ENCODE measurements around the gene KLF16. TPM values are rescaled to one million over a fixed set of nuclear protein-coding genes. Genes with fewer than 3 reads are reported as not detected.

The KLF16 gene
- total and polyA plus RNA-seq, 10 of the 15 experiments (the other 5 are each of a cell fraction or from before 2014, with no cell fraction given) = 0.03 to 41.2 (median 2.6) TPM

DNA sequence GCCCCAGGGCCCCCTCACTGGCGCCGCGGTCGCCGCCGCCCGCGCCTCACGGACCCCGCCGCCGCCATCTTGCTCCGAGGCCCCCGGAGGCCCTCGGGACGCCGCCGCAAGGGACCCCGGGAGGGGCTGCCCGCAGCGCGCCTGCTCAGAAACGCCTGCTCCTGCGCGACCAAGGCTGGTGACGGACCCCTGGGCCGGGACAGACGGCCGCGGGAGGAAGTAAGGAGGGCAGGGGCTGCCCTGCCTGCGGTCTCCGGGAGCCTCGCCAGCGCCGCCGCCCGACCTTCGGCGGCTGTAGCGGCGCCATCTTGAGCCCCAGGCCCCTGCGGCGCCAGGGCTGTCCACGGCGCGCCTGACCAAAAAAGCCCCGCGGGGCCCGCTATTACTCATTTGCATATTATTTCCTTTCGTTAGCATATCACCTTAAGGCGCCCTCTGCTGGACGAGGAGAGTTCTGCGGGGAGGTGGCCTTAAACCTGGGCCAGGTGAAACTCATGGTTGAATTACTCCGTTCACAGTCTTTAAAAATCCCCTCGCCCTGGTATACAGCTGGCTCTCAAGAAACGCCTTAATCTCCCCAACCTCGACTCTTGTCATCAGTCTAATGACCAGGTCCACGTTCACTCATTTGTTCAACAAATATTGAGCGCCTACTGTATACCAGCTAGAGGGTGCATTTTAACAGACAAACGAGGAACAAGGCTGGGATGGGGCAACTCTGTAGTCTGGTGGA lies 14.8 kb downstream of the KLF16 start, which contains the start of gene REXO1 (continued):
- TF ChIP-seq, protein P1, sequence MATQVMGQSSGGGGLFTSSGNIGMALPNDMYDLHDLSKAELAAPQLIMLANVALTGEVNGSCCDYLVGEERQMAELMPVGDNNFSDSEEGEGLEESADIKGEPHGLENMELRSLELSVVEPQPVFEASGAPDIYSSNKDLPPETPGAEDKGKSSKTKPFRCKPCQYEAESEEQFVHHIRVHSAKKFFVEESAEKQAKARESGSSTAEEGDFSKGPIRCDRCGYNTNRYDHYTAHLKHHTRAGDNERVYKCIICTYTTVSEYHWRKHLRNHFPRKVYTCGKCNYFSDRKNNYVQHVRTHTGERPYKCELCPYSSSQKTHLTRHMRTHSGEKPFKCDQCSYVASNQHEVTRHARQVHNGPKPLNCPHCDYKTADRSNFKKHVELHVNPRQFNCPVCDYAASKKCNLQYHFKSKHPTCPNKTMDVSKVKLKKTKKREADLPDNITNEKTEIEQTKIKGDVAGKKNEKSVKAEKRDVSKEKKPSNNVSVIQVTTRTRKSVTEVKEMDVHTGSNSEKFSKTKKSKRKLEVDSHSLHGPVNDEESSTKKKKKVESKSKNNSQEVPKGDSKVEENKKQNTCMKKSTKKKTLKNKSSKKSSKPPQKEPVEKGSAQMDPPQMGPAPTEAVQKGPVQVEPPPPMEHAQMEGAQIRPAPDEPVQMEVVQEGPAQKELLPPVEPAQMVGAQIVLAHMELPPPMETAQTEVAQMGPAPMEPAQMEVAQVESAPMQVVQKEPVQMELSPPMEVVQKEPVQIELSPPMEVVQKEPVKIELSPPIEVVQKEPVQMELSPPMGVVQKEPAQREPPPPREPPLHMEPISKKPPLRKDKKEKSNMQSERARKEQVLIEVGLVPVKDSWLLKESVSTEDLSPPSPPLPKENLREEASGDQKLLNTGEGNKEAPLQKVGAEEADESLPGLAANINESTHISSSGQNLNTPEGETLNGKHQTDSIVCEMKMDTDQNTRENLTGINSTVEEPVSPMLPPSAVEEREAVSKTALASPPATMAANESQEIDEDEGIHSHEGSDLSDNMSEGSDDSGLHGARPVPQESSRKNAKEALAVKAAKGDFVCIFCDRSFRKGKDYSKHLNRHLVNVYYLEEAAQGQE (IDR thresholded peaks at IDR 0.05; ENCODE audit: low read depth, low read length) = no peak
- no peak for TF ChIP-seq RFX5 (IDR thresholded peaks at IDR 0.05; ENCODE audit: low read depth, low read length)
- no peak for TF ChIP-seq SREBF2 (IDR thresholded peaks at IDR 0.05; ENCODE audit: low read length)
- no peak for TF ChIP-seq JUND (IDR thresholded peaks at IDR 0.05; ENCODE audit: low read depth, low read length)
- TF ChIP-seq NFYA (IDR thresholded peaks at IDR 0.05; ENCODE audit: borderline replicate concordance, low read depth, low read length) = no peak
- no peak for TF ChIP-seq ZNF274 (IDR thresholded peaks at IDR 0.05; ENCODE audit: insufficient read depth, insufficient read length)
- peak; percentile 93 for TF ChIP-seq STAT1 (conservative IDR thresholded peaks at IDR 0.05)
- TF ChIP-seq, protein P2, sequence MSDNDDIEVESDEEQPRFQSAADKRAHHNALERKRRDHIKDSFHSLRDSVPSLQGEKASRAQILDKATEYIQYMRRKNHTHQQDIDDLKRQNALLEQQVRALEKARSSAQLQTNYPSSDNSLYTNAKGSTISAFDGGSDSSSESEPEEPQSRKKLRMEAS (IDR thresholded peaks at IDR 0.05; ENCODE audit: low read depth, low read length) = no peak; the same call in 1 of the 2 replicates
- TF ChIP-seq, protein P3, sequence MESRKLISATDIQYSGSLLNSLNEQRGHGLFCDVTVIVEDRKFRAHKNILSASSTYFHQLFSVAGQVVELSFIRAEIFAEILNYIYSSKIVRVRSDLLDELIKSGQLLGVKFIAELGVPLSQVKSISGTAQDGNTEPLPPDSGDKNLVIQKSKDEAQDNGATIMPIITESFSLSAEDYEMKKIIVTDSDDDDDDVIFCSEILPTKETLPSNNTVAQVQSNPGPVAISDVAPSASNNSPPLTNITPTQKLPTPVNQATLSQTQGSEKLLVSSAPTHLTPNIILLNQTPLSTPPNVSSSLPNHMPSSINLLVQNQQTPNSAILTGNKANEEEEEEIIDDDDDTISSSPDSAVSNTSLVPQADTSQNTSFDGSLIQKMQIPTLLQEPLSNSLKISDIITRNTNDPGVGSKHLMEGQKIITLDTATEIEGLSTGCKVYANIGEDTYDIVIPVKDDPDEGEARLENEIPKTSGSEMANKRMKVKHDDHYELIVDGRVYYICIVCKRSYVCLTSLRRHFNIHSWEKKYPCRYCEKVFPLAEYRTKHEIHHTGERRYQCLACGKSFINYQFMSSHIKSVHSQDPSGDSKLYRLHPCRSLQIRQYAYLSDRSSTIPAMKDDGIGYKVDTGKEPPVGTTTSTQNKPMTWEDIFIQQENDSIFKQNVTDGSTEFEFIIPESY (IDR thresholded peaks at IDR 0.05) = peak; percentile 89
- no peak for TF ChIP-seq EED (IDR thresholded peaks at IDR 0.05; ENCODE audit: low read depth)
- no peak for TF ChIP-seq SMAD1 (IDR thresholded peaks at IDR 0.05; ENCODE audit: low read depth, partially characterized antibody)
- peak; percentile 53; the same call in 1 of the 2 replicates for TF ChIP-seq RUNX3 (IDR thresholded peaks at IDR 0.05; ENCODE audit: low read length)
- peak; percentile 96 for TF ChIP-seq MYB (IDR thresholded peaks at IDR 0.05; ENCODE audit: borderline replicate concordance, low read depth, low read length)
- TF ChIP-seq BMI1 (IDR thresholded peaks at IDR 0.05; ENCODE audit: borderline replicate concordance) = no peak
- TF ChIP-seq, protein P4, sequence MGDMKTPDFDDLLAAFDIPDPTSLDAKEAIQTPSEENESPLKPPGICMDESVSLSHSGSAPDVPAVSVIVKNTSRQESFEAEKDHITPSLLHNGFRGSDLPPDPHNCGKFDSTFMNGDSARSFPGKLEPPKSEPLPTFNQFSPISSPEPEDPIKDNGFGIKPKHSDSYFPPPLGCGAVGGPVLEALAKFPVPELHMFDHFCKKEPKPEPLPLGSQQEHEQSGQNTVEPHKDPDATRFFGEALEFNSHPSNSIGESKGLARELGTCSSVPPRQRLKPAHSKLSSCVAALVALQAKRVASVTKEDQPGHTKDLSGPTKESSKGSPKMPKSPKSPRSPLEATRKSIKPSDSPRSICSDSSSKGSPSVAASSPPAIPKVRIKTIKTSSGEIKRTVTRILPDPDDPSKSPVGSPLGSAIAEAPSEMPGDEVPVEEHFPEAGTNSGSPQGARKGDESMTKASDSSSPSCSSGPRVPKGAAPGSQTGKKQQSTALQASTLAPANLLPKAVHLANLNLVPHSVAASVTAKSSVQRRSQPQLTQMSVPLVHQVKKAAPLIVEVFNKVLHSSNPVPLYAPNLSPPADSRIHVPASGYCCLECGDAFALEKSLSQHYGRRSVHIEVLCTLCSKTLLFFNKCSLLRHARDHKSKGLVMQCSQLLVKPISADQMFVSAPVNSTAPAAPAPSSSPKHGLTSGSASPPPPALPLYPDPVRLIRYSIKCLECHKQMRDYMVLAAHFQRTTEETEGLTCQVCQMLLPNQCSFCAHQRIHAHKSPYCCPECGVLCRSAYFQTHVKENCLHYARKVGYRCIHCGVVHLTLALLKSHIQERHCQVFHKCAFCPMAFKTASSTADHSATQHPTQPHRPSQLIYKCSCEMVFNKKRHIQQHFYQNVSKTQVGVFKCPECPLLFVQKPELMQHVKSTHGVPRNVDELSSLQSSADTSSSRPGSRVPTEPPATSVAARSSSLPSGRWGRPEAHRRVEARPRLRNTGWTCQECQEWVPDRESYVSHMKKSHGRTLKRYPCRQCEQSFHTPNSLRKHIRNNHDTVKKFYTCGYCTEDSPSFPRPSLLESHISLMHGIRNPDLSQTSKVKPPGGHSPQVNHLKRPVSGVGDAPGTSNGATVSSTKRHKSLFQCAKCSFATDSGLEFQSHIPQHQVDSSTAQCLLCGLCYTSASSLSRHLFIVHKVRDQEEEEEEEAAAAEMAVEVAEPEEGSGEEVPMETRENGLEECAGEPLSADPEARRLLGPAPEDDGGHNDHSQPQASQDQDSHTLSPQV (IDR thresholded peaks at IDR 0.05) = peak; percentile 98
- peak; percentile 69 for TF ChIP-seq GATAD2B (conservative IDR thresholded peaks at IDR 0.05; ENCODE audit: low read depth)
- TF ChIP-seq POLR2AphosphoS2 (IDR thresholded peaks at IDR 0.05; ENCODE audit: low read depth, low read length) = 0 out of 2 replicates have a peak, but pooled peaks have one; percentile 45
- peak; percentile 61; the same call in 1 of the 2 replicates for TF ChIP-seq DPF2 (IDR thresholded peaks at IDR 0.05)
- TF ChIP-seq, protein P5, sequence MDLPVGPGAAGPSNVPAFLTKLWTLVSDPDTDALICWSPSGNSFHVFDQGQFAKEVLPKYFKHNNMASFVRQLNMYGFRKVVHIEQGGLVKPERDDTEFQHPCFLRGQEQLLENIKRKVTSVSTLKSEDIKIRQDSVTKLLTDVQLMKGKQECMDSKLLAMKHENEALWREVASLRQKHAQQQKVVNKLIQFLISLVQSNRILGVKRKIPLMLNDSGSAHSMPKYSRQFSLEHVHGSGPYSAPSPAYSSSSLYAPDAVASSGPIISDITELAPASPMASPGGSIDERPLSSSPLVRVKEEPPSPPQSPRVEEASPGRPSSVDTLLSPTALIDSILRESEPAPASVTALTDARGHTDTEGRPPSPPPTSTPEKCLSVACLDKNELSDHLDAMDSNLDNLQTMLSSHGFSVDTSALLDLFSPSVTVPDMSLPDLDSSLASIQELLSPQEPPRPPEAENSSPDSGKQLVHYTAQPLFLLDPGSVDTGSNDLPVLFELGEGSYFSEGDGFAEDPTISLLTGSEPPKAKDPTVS (IDR thresholded peaks at IDR 0.05; ENCODE audit: low read depth, low read length) = peak; percentile 17; the same call in 1 of the 2 replicates
